ENCODE measurements around the gene SNRNP70.
A peak's percentile ranks its signal among the peaks of the same experiment; 100 is the strongest.

SNRNP70 gene

DNA sequence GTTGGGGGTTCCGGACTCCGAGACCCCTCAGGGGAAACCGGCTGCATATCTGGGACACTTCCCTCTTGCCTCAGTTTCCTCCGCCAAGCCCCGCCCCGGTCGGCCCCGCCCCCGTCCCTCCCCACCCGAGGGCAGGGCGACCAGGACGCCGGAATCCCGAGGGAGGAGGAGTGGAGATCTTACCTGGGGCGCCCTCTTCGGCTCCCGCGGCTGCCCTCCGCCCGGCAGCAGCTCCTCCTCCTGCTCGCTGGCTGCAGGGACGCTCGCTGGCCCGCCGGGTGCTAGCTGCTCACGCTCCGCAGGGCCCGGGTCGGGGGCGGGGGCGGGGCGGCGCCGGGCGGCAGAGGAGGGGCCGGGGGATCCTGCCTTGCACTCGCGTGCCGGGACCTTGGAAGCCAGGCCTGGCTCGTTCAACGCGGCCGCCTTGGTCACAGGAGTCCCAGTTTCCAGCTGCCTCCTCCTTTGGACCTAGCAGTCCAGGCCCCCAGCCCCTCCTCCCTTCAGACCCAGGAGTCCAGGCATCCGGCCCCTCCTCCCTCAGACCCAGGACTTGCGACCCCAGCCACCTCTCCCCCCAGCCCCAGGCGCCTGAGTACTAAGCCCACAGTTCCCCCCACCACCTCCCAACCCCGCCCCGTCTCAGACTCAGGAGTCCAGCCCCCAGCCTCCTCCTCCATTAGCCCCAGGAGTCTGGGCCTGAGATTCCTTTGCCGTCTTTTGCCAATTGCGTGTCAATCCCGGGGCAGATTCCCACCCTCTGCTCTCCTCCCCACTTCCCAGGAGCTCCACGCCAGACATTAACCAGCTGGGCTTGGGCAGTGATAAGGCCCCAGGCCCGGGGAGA is 20.3 kb upstream of the SNRNP70 start, which contains the start of gene NTF4:
Gene NTF4 (minus strand): TSS at position 51 of the 844 bp plus-strand sequence. CDS start 2,821 bp downstream, outside the sequence.
- no peak for DNase-seq

DNA sequence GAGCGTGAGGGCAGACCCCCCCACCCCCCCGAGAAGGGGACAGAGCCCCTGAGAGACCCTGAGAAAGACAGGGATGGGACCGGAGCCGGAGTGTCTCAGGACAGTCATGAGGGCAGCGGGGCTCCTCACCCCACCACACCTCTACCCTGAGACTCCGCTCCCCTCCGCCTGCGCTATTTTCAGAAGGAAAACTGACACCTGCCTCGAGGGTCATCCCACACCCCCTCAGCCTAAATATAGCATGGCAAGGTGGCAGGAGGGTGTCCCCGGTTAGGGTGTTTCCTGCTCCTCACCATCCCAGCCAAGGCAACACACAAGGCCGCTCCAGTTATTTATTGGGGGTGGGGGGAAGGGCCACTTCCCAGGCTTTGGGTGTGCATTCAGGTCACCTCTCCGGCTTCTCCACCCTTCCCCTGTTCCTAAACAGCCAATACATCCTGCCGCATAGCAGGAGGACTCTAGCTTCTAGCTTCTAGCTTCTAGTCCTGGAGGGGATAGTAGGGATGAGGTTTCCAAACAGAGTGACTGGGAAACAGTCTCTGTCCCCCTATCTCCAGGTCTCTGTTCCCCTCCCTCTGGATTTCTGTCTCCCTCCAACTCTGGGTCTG is 19.2 kb upstream of the SNRNP70 start:
- no peak for DNase-seq

DNA sequence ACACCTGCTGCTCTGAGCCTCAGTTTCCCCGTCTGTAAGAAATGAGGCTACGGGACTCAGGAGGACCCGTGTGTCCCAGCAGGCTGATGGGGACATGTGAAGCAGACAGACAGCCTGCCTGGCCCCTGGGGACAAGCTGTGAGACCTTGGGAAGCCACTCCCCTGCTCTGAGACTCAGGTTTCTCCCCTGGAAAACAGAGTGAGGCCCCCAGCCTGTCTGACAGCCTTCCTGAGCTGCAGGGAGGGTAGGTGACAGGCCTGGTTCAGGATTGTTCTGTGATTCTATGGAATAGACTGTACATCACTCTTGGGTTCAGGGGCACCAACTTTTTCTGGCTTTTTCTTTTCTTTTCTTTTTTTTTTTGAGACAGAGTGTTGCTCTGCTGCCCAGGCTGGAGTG is 17.7 kb upstream of the SNRNP70 start:
- DNase-seq = no peak

DNA sequence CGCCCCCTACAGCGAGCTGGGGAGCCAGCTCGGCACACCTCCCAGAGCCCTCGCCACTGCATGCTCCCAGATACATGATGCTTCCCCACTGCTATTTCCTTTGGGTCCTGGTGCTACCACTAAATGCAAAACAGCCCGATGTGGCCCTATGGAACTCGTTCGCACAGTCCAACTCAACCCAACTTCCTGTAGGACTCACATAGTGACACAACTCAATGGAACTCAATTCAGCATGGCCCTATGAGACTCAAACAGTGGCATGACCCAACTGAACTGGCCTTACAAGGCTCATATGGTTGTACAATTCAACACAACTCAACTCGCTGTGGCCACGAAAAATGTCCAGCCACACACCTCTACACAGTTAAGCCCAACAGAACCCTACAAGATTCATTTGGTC is 16.2 kb upstream of the SNRNP70 start:
- no peak for DNase-seq

DNA sequence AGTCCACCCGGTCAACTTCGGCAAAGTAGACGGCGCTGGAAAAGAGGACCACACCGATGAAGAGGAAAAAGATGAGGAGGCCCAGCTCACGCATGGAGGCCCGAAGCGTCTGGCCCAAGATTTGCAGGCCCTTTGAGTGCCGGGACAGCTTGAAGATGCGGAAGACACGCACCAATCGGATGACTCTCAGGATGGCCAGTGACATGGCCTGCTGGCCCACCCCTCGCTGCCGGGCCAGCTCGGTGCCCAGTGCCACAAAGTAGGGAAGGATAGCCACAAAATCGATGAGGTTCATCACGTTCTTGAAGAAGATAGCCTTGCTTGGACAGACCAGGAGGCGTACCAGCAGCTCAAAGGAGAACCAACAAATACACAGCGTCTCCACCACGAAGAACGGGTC is 14.8 kb upstream of the SNRNP70 start:
- DNase-seq = no peak

DNA sequence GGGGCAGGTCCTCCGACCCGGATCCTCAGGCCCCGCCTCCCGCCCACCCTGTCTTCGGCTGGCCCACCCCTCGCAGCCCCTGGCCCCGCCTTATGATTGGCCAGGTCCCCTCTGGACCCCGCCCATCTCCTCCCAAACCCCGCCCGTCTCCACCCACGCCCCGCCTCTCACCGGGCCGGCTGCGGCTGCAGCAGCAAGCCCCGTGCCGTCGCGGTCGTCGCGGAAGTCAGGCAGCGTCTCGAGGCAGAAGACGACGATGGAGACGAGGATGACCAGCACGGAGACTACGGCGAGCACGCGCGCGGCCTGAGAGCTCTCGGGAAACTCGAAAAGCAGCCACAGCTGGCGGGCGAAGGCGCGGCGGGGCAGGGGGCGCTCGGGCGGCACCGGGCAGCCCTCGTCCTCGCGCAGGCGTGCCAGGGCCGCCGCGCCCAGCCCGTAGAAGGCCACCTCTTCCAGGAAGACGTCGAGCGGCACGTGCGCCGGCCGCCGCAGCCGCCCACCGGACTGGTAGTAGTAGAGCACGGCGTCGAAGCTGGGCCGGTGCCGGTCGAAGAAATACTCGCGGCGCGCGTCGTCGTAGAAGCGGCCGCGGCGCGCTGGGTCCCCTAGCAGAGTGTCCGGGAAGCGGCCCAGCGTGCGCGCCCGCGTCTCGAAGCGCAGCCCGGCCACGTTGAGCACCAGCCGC is 13.2 kb upstream of the SNRNP70 start:
- DNase-seq = no peak

DNA sequence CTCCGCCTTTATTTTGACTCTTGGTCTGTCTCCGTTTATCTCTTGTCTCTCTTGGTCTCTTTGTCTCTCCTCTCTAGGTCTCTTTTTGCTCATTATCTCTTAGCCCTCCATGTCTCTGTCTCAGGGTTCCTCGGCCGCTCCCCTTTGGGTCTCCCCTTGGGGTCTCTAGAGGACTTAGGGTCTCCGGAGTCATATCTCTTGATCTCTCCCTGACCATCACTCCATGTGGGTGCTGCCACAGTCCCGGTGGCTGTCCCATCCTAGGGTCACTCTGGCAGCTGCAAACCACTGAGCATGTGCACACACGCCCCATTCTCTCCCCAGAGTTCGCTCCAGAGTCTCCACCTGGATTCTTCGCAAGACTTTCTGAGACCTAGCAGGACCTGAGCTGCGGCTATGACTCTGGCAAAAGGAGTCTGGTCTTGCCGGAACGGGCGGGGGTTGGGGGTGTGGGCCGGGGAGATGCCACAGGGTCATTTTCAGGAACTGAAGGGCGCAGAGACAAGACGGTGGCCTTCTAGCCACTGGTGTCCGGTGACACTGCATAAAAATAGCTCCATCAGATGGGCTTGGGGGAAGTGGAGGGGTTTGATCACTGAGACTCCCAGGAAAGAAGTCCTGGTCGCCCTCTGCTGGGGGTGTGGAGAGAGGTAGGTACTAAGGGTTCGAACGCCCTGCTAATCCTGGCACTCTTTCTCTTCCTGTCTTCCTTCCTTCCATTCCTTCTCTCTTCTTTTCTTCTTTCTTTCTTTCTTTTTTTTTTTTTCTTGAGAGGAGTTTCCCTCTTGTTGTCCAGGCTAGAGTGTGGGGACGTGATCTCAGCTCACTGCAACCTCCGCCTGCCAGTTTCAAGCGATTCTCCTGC is 11.5 kb upstream of the SNRNP70 start:
- no peak for DNase-seq

DNA sequence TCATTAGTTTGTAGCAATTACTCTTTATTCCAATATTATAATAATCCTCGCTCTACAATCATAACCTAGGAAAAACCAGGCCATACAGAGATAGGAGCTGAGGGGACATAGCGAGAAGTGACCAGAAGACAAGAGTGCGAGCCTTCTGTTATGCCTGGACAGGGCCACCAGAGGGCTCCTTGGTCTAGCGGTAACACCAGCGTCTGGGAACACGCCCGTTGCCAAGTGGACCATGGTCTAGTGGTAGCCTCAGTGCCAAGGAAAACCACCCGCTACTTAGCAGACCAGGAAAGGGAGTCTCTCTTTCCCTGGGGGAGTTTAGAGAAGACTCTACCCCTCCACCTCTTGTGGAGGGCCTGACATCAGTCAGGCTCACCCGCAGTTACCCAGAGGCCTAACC is 10.4 kb upstream of the SNRNP70 start:
- peak; percentile 30 for DNase-seq

DNA sequence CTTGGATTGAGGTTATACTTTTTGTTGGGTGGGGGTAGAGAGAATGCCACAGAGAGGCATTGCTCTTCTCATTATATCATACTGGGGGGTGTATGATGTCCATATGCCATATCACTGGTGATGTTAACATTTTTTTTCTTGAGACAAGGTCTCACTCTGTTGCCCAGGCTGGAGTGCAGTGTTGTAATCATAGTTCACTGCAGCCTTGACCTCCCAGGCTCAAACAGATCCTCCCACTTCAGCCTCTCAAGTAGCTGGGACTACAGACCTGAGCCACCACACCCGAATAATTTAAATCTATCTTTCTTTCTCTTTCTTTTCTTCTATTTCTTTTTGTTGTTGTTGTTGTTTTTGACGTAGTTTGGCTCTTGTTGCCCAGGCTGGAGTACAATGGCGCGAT is 4.9 kb upstream of the SNRNP70 start:
- no peak for DNase-seq

DNA sequence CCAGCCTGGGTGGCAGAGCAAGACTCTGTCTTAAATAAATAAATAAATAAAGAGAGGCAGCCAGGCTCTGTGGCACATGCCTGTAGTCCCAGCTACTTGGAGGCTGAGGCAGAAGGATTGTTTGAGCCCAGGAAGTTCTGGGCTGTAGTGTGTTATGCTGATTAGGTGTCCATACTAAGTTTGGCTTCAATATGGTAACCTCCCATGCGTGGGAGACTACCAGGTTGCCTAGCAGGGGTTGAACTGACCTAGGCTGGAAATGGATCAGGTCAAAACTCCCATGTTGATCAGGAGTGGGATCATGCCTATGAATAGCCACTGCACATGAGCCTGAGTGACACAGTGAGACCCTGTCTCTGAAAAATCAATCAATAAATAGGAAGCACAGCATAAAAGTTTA is 4.0 kb upstream of the SNRNP70 start:
- no peak for DNase-seq

DNA sequence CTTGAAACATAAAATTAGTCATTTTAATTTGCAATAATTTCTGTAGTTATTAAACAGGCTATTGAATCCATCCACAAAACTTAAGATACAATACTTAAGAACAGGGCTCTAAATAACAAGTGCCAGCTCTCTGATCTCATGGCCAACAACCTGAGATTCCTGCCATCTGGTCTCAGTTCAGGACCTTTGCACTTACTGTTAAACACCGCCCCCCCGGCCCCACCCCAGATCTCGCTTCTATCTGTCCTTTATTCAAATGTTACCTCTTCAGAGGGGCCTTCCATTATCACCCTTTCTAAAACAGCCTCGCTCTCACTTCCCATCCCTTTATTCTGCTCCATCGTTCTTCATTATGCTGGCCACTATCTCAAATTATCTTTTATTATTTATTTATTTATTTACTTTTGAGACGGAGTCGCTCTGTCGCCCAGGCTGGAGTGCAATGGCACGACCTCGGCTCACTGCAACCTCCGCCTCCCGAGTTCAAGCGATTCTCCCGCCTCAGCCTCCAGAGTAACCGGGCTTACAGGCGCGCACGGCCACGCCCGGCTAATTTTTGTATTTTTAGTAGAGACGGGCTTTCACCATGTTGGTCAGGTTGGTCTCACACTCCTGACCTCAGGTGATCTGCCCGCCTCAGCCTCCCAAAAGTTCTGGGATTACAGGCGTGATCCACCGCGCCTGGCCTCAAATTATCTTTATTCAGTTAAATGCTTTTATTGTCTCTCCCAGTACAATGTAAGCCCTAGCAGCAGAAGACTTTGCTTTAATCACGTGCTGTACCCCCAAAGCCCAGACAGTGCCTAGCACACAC is 838 bp upstream of the SNRNP70 start:
- DNase-seq = no peak

DNA sequence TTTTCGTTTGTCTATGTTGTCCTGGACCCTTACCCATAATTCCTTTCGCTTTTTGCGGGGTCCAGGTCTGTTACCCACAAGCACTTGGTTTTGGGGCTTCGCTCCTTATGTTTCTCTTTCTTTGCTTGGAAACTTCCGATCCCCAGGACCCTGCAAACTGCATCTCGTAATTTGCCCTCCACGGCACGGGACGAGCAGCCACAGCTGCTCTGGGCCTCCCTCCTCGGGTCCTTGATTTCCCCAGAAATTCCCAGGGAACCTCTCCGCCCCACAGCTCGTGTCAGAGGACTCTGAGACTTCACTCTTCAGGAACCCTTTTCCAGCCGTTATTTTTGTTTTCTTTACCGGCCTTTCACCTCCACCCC is 599 bp downstream of the SNRNP70 start:
- no peak for DNase-seq

DNA sequence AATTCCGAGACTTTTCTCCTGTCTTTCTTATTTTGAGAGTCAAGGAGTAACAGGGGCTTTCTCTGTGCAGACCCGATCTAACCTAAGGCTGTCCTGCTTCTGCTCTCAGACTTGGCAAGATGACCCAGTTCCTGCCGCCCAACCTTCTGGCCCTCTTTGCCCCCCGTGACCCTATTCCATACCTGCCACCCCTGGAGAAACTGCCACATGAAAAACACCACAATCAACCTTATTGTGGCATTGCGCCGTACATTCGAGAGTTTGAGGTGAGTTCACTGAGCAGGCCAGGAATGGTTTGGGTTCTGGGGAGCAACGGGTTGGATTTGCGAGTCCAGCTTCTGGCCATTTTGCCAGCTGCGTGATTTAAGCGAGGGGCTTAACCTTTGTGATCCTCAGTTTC is 1.0 kb downstream of the SNRNP70 start:
- DNase-seq = no peak

DNA sequence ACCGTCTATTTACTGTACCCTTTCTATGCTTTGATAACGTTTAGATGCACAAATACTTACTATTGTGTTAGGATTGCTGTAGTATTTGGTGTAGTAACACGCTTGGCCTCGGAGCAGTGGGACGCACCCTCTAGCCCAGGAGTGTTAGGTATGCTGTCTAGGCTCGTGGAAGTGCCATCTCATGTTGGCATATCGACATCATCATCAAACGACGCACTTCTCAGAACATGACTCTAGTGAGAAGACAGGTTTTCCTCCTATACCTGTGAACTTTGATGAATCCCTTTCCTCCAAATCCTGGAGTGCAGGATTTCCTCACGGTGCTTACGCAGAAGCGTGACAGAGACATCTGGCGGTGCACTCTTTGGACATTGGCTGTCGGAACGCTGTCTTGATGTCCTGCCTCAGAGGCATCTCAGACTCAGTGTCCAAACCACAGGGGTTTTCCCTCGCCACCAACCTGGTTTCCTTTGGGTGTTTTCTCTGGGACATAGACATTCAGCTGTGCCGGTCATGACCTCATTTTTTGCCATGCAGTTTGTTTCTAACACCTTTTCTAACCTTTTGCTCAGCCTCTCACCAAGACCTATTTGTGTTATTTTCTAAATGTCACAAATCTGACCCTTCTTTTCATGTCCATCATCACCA is 6.3 kb downstream of the SNRNP70 start:
- DNase-seq = peak; percentile 24

DNA sequence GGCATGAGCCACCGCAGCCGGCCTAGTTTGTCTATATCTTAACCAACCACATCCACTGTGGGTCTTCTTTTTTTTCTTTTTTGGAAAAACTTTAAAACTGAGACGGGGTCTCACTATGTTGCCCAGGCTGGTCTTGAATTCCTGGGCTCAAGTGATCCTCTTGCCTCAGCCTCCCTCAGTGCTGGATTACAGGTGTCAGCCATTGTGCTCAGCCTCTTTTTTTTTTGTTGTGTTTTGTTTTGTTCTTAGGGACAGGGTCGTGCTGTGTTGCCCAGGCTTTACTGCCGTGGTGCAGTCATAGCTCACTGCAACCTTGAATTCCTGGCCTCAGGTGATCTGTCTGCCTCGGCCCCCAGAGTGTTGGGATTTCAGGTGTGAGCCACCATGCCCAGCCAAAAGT is 7.4 kb downstream of the SNRNP70 start:
- DNase-seq = no peak

DNA sequence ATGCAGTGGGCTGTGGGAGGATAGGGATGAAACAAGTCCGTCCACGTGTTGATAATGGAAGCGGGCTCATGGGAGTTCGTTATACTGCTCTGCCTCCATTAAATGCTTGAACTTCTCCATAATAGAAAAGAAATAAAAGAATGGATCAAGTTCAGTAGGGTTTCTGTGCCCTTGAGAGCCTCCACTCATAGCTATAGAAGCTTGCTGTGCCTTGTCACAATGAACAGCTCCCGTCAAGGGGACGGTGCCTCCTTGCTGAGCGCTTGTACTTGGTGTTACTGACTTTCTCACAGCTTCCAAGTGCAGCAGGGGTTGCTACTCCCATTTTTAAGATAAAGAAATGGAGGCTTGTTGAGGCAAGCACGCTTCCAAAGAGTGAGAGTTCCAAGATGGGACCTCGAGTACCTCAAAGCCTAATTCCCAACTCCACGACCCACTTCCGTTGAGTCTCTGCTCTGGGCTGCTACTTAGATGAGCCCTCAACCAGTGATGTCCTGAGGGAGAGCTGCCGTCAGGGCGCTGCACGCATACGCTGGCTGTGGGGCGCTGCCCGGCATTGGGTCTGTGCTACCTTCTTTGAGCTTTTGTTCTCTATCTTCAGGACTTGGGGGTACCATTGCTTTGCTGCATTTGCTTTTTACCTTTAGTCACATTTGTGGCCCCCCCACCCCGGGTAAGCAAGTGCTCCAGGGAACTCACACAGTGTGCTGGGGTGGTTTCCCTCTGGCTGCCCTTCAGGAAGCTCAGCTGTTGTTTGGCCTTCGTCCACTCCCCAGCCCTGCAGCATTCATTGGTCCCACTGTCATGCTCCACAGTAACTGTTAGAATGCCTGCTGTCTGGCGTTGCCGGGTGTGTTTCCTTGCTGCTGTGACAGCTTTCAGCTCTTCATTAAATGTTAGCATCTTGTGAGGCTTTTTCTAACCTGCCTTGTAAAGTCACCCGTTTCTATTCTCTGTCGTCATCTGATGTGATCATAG is 9.5 kb downstream of the SNRNP70 start:
- no peak for DNase-seq

DNA sequence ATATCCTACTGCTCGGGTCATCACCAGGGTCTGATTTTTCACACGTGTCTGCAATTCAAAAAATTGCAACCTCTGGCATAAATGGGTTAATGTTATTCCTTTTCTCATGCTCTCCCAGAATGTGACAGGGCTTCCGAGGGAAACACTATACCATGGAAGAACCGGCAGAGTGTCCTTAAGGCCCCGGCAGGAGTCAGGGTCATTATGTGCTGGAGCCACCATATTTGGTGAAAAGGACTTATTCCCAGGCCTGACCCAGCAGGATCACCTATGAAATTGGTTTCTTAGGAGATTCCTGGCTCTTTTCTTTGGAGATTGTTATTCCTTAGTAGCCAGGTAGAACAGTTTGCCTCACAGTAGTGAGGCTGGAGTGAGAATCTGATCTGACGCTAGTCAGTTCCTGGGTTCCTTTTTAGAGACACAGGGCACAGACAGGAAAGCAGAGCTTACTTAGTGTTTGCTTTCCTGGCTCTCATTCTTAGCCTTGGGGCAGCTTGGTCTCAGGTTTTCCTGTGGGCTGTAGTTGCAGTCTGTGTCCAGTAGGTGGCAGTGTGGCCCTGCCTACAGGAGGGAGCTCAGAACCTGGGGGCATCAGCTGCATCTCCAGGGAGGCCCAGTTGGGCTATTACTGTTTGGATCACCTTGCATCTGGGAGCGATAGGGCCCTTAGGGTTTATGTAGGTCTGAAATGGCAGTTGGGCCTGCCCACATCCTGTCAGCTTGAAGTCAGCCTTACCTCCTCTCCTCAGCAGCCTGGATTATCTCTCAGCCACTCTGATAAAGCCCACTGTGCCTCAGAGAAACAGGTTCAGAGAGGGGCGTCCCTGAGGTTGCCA is 12.4 kb downstream of the SNRNP70 start:
- DNase-seq = peak; percentile 80

DNA sequence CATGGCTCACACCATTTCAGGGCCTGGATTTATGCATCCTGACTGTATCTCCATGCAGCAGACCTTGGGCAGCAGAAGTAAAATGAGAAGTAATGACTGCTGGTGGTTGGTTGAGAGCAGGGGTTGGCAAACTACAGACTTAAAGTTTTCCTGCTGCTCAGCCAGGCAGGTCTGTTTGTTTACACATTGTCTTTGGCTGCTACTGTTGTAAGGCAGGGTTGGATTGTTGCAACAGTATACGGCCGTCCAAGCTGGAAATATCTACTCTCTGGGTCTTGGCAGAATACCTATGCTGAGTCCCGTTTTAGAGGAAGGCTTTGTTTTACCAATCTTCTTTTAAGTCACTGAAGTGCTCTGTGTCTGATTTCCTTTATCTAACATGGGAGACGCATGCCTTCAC is 13.5 kb downstream of the SNRNP70 start:
- no peak for DNase-seq

DNA sequence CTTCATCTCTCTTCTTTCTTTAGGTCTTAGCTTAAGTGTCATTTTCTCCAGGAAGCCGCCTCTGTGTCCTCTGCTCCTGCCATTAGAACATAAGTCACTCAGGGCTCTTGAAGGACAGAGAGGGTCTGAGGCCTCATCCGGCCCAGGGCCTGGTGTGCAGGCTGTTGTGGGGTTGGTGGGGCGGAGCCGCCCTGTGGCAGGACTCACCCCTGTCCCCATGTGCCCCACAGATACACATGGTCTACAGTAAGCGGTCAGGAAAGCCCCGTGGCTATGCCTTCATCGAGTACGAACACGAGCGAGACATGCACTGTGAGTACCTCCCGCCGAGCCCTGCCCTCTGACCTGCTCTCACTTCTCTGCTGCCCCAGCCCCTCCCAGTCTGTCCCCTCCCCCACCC is 15.9 kb downstream of the SNRNP70 start:
- DNase-seq = no peak
